Epithelial cell of prostate (primary cell): ENCODE results near the gene FYTTD1.
A peak's percentile ranks its signal among the peaks of the same experiment; 100 is the strongest.

Source experiments
- DNase-seq: peaks from one replicate; pipeline ENCODE4 v3.0.0-alpha.2; 2011; ENCODE audit warnings: low read depth, low spot score
- H3K27ac ChIP-seq: fragments of 450-650 bp; 2 replicates; pipeline ENCODE4 v1.5.1; 2017; ENCODE audit warnings: mild to moderate bottlenecking

The FYTTD1 gene

GRCh38 chr3:197790033-197790432, 40.4 kb downstream of the FYTTD1 start:
- no peak overlapping the region for H3K27ac ChIP-seq
- no peak for DNase-seq

GRCh38 chr3:197791113-197791891, 41.6 kb downstream of the FYTTD1 start, which contains the start of gene LRCH3:
Gene LRCH3, plus strand, starts transcription at chr3:197791254. Its CDS starts 25 bp downstream, at chr3:197791279.
- H3K27ac ChIP-seq: peak within 1 kb of the TSS; percentile 86
- DNase-seq: no peak

- no peak for DNase-seq
- peak overlapping the region; percentile 86 for H3K27ac ChIP-seq
Observed at GRCh38 chr3:197791892-197792647, 42.4 kb downstream of the FYTTD1 start.

GRCh38 chr3:197793247-197793646, 43.6 kb downstream of the FYTTD1 start:
- DNase-seq: peak; percentile 43

GRCh38 chr3:197794115-197794514, 44.4 kb downstream of the FYTTD1 start:
- H3K27ac ChIP-seq: no peak overlapping the region
- no peak for DNase-seq

More at GRCh38 chr3:197793247-197793646, 43.6 kb downstream of the FYTTD1 start:
- H3K27ac ChIP-seq: peak overlapping the region; percentile 59

- no peak for DNase-seq
- peak overlapping the region; percentile 38 for H3K27ac ChIP-seq
Observed at GRCh38 chr3:197795200-197795599, 45.5 kb downstream of the FYTTD1 start.

GRCh38 chr3:197796087-197796486, 46.4 kb downstream of the FYTTD1 start:
- no peak overlapping the region for H3K27ac ChIP-seq
- no peak for DNase-seq

GRCh38 chr3:197798863-197799262, 49.2 kb downstream of the FYTTD1 start:
- no peak for DNase-seq
- no peak overlapping the region for H3K27ac ChIP-seq

- no peak for DNase-seq
- H3K27ac ChIP-seq: no peak overlapping the region
Observed at GRCh38 chr3:197800379-197800778, 50.7 kb downstream of the FYTTD1 start.

- no peak for DNase-seq
- H3K27ac ChIP-seq: peak overlapping the region; percentile 21
Observed at GRCh38 chr3:197801891-197802778, 52.5 kb downstream of the FYTTD1 start.

GRCh38 chr3:197802779-197803459, 53.2 kb downstream of the FYTTD1 start:
- peak overlapping the region; percentile 21 for H3K27ac ChIP-seq

GRCh38 chr3:197804511-197804910, 54.8 kb downstream of the FYTTD1 start:
- no peak overlapping the region for H3K27ac ChIP-seq
- no peak for DNase-seq

More at GRCh38 chr3:197802779-197803459, 53.2 kb downstream of the FYTTD1 start:
- no peak for DNase-seq

GRCh38 chr3:197807969-197808587, 58.4 kb downstream of the FYTTD1 start:
- DNase-seq: no peak
- H3K27ac ChIP-seq: no peak overlapping the region

- H3K27ac ChIP-seq: no peak overlapping the region
- no peak for DNase-seq
Observed at GRCh38 chr3:197809356-197810020, 59.8 kb downstream of the FYTTD1 start.

GRCh38 chr3:197810901-197811300, 61.2 kb downstream of the FYTTD1 start:
- DNase-seq: no peak

GRCh38 chr3:197811343-197811742, 61.7 kb downstream of the FYTTD1 start:
- no peak for DNase-seq
- no peak overlapping the region for H3K27ac ChIP-seq

More at GRCh38 chr3:197810901-197811300, 61.2 kb downstream of the FYTTD1 start:
- no peak overlapping the region for H3K27ac ChIP-seq

- no peak overlapping the region for H3K27ac ChIP-seq
- no peak for DNase-seq
Observed at GRCh38 chr3:197814372-197814771, 64.7 kb downstream of the FYTTD1 start.

GRCh38 chr3:197820550-197821335, 71.1 kb downstream of the FYTTD1 start:
- no peak overlapping the region for H3K27ac ChIP-seq

More at GRCh38 chr3:197820550-197821335, 71.1 kb downstream of the FYTTD1 start:
- no peak for DNase-seq
